Measurements from ENCODE around the gene ITGA11. TPM values are rescaled to one million over a fixed set of nuclear protein-coding genes. Genes with fewer than 3 reads are reported as not detected.

The ITGA11 gene
- total and polyA plus RNA-seq, 8 donors: 0.19 to 4.1 (median 0.66) TPM

DNA sequence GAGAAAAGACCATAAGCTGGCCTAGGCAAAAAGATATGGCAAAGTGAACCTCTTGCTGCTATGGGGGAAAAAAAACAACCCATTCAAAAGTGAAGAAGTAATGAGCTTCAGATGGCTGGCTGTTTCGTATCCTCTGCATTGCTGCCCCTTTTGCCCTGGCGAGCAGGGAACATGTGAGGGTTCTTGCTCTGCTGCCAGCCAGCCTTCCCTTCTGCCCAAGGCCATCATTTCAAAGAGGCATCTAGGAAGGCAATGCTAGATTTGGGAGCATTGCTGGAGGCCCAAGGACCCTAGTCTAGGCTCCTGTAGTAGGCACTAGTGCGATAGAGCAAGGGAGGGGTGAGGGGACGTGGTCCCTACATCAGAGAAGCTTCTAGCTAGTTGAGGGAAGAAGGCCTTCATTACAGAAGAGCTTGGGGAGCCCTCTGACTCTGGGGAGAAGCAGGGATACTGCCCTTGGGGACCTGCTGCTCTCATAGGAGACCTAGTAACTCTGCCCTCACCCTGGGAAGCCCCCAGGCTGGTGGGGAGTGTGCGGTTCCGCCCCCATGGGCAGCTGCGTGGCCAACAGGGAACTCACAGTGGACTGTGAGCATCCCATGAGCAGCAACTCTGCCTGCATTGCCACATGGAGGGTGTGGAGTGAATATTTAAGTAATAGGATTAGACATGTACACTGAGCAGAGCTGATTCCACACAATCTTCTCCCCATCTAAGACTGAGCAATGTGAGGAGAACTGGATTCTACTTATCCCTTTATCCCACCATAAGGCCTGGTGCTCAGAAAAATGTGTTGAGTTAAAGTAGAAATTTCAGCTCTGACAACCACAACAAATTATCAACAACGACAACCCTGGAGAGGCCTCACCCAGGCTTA, 21.3 kb downstream of the ITGA11 start:
- 84 to 91% methylated on average over 8 of the region's 8 CpGs for WGBS, 2 donors
- intact Hi-C loops (cut with DNase I): no loop called here
- H3K4me3 ChIP-seq: no peak overlapping the region
- ATAC-seq (no peak), DNase-seq (peak in 2 of 6 donors; percentile 2 to 3), FAIRE-seq (no peak)
- TF ChIP-seq, protein P1, sequence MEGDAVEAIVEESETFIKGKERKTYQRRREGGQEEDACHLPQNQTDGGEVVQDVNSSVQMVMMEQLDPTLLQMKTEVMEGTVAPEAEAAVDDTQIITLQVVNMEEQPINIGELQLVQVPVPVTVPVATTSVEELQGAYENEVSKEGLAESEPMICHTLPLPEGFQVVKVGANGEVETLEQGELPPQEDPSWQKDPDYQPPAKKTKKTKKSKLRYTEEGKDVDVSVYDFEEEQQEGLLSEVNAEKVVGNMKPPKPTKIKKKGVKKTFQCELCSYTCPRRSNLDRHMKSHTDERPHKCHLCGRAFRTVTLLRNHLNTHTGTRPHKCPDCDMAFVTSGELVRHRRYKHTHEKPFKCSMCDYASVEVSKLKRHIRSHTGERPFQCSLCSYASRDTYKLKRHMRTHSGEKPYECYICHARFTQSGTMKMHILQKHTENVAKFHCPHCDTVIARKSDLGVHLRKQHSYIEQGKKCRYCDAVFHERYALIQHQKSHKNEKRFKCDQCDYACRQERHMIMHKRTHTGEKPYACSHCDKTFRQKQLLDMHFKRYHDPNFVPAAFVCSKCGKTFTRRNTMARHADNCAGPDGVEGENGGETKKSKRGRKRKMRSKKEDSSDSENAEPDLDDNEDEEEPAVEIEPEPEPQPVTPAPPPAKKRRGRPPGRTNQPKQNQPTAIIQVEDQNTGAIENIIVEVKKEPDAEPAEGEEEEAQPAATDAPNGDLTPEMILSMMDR (IDR thresholded peaks at IDR 0.05): no peak
- no peak overlapping the region for H3K27ac ChIP-seq
- no peaks in the 10 kb centered on the region for H3K36me3 ChIP-seq
- H3K4me1 ChIP-seq: no peaks in the 10 kb centered on the region
- no peaks in the 10 kb centered on the region for H3K27me3 ChIP-seq
- no peaks in the 10 kb centered on the region for H3K9me3 ChIP-seq

DNA sequence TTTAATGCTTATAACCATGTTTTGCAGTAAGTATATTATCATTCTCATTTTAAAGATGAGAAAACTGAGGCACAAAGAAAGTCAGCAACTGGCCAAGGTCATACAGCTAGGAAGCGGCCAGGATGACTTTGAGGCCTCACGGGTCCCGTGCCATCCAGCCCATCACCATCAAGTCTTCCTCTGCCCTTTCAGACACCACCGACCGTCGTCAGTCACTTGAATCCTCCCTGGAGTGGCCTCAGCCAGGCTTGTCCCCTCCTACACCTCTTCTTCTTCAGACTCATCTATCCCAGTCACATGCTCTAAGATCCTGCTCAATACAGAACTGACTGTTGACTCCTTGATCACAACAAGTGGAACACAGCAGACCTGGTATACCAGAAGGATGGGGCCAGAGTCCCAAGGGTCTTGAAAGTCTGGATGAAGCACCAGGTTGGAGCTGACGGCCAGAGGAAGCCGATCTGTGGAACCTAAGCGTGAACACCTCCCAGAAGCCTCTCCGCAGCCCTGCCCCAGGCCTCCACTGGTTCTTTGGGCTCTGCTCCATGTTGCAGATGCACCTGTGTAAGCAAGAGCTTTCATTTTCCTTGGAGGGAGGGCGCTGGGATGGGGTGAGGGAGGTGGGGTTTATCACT, 22.1 kb downstream of the ITGA11 start:
- DNase-seq: peak in 2 of 6 donors; percentile 7 to 29
- TF ChIP-seq, protein P1 (IDR thresholded peaks at IDR 0.05): no peak
- Histone ChIP-seq H3K27ac (no peak overlapping the region), H3K4me3 (no peak overlapping the region), H3K4me1 (no peaks in the 10 kb centered on the region), H3K27me3 (no peaks in the 10 kb centered on the region), H3K36me3 (no peaks in the 10 kb centered on the region), H3K9me3 (no peaks in the 10 kb centered on the region)
- ATAC-seq: no peak
- intact Hi-C loops (cut with DNase I): no loop called here
- FAIRE-seq: no peak
- 79 to 81% methylated on average over 11 of the region's 11 CpGs for WGBS, 2 donors

DNA sequence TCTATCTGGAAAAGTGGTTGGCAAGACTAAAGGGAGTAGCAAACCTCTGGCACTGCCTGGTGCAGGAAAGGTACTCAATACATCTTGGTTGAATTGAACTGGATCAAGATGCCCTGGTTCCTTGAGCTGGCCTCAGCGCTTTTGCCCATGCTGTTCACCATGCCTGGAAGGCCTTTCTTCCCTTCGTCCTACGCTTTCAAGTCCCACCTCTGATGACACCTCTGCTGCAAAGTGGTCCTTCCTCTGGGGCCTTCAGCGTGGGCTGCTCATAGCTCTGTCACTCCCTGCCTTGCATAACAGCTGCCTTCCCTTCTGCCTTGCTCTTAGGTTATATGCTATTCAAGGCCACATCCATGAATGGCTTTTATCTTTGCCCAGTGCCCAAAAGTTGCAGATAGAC, 23.0 kb downstream of the ITGA11 start:
- TF ChIP-seq, protein P1 (IDR thresholded peaks at IDR 0.05): no peak
- ATAC-seq: no peak
- no peaks in the 10 kb centered on the region for H3K4me1 ChIP-seq
- no peak overlapping the region for H3K4me3 ChIP-seq
- H3K9me3 ChIP-seq: no peaks in the 10 kb centered on the region
- H3K27me3 ChIP-seq: no peaks in the 10 kb centered on the region
- intact Hi-C loops (cut with DNase I): no loop called here
- DNase-seq: peak in 1 of 6 donors; percentile 5
- no peak for FAIRE-seq
- no peaks in the 10 kb centered on the region for H3K36me3 ChIP-seq
- H3K27ac ChIP-seq: no peak overlapping the region
- WGBS, 2 donors: 89 to 91% methylated on average over 4 of the region's 4 CpGs

DNA sequence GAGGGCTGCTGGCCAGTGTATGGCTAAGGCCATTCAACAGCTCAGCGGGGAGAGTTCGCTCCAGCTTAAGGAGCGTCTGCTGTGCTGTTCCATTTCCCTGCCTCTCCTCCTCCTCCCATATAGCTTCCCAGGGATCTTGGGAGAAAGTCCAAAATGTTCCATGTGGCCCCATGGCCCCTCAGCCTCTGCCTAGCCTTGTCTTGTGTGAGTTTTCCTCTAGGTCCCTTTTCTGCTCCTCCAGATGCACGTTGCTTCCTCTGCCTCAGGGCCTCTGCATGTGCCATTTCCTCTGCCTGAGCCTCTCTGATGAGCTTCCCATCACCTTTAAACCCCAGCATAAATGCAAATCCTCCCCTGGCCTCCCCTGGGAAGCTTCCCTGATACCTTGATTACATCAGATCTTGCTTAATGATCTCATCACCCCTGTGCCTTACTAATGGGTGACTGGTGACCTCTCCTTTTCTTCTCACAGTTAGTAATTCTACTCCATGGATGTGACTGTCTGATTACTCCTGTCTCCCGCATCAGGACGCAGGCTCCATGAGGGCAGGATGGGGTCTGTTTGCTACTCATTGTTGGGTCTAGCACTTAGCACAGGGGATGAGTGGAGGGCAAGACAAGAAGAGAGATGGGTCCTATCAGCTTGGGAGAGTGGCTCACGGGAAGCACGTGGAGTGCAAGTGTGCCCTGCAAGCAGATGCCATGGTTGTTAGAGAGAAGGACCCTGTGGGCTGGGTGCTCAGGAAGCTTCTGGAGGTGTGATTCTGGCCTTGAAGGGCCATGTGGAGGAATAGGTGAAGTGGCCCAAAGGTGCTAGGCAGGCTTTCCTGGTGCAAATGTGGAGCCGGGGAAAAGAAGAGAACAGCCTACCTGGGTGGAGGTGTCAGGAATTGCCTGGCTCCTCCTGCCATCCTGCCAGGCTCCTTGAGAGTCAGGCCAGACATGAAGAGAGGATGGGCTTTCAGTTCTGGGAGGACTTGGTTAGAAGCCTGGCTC, 23.8 kb downstream of the ITGA11 start:
- 84 to 88% methylated on average over 9 of the region's 9 CpGs for WGBS, 2 donors
- FAIRE-seq: no peak
- H3K27ac ChIP-seq: no peak overlapping the region

More for the DNA sequence above, 23.8 kb downstream of the ITGA11 start:
- Histone ChIP-seq H3K27me3 (no peaks in the 10 kb centered on the region), H3K4me1 (no peaks in the 10 kb centered on the region), H3K9me3 (no peaks in the 10 kb centered on the region), H3K4me3 (no peak overlapping the region), H3K36me3 (no peaks in the 10 kb centered on the region)
- TF ChIP-seq, protein P1 (IDR thresholded peaks at IDR 0.05): no peak
- intact Hi-C loops (cut with DNase I): no loop called here
- DNase-seq: peak in 1 of 6 donors; percentile 4
- ATAC-seq: no peak
